ENCODE measurements around the gene TBC1D22A.

GRCh38 chr22:46828323-46828900 is 66.0 kb downstream of the TBC1D22A start:
- TF ChIP-seq CTCF (IDR thresholded peaks at IDR 0.05; ENCODE audit: low read length) (no peak), EZH2phosphoT487 (IDR thresholded peaks at IDR 0.05; ENCODE audit: low read length) (no peak), EZH2 (optimal IDR thresholded peaks at IDR 0.05; ENCODE audit: low read depth, low read length) (no peak)
